ENCODE results near the gene DDAH1.

GRCh38 chr1:85317560-85317959 is 147.4 kb downstream of the DDAH1 start:
- TF ChIP-seq POLR2A (IDR thresholded peaks at IDR 0.05) (no peak), POLR2AphosphoS5 (IDR thresholded peaks at IDR 0.05; ENCODE audit: insufficient read depth in 1 of 2, low read depth in 1 of 2) (no peak)

Measured in vagina (tissue), 2 donors.